GM23248 (cell line): ENCODE results near the gene EI24.

ENCODE experiments used
- EZH2 ChIP-seq: fragments of 200-600 bp; sonication (generic); IDR thresholded peaks from 2 replicates; pipeline ENCODE4 v1.6.1; 2018; ENCODE audit warnings: antibody characterized with exemption, mild to moderate bottlenecking; ENCODE audit not compliant: insufficient read depth, poor library complexity, severe bottlenecking
- EZH2phosphoT487 ChIP-seq: fragments of 200-600 bp; sonication (generic); IDR thresholded peaks from 2 replicates; pipeline ENCODE4 v1.6.1; 2018; ENCODE audit warnings: antibody characterized with exemption, moderate library complexity, mild to moderate bottlenecking, low read depth; ENCODE audit not compliant: insufficient read depth

DNA sequence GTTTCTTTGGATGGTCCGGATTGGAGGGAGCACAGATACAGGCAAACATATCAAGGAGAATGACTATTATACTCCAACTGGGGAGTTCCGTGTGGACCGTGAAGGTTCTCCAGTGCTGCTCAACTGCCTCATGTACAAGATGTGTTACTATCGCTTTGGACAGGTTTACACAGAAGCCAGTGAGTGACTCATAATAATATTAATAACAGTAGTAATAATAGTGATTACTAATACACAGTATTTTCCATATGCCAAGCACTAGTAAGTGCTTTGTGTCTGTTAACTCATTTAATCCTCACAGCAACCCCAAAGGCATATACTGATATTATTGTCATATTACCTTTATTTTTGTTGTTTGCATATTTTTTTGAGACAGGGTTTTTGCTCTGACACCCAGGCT lies 49.1 kb downstream of the EI24 start:
- no peak for TF ChIP-seq EZH2phosphoT487
- TF ChIP-seq EZH2: no peak
